Central memory CD8-positive, alpha-beta T cell (primary cell): ENCODE data around the gene MAML2.
A peak's percentile ranks its signal among the peaks of the same experiment; 100 is the strongest.

ENCODE experiments used
- ATAC-seq: fragments of 150-1000 bp; cut with Tn5 transposase; replicated peaks from 2 replicates; pipeline ENCODE4 v1.10.0; 2022; ENCODE audit warnings: mild to moderate bottlenecking, moderate FRiP score, moderate number of reproducible peaks; ENCODE audit not compliant: poor library complexity, severe bottlenecking; ENCODE audit errors: extremely low read depth
- DNase-seq, 2 donors: peaks; one replicate each; pipeline ENCODE4 v3.0.0; 2021; ENCODE audit warnings: low spot score in 2 of 2
- H3K27ac Mint-ChIP-seq: one replicate; pipeline ENCODE4 v1.8.0; 2022; ENCODE audit warnings: low read depth, mild to moderate bottlenecking, moderate library complexity, mixed read lengths
- H3K27me3 Mint-ChIP-seq: one replicate; pipeline ENCODE4 v1.8.0; 2022; ENCODE audit warnings: mixed read lengths
- H3K36me3 Mint-ChIP-seq: one replicate; pipeline ENCODE4 v1.8.0; 2022; ENCODE audit warnings: mild to moderate bottlenecking, moderate library complexity, mixed read lengths; ENCODE audit not compliant: insufficient read depth
- H3K4me1 Mint-ChIP-seq: one replicate; pipeline ENCODE4 v1.8.0; 2022; ENCODE audit warnings: mixed read lengths
- H3K4me3 Mint-ChIP-seq: one replicate; pipeline ENCODE4 v1.8.0; 2022; ENCODE audit warnings: mild to moderate bottlenecking, moderate library complexity, mixed read lengths
- H3K9me3 Mint-ChIP-seq: one replicate; pipeline ENCODE4 v1.8.0; 2022; ENCODE audit warnings: mixed read lengths

The MAML2 gene

DNA sequence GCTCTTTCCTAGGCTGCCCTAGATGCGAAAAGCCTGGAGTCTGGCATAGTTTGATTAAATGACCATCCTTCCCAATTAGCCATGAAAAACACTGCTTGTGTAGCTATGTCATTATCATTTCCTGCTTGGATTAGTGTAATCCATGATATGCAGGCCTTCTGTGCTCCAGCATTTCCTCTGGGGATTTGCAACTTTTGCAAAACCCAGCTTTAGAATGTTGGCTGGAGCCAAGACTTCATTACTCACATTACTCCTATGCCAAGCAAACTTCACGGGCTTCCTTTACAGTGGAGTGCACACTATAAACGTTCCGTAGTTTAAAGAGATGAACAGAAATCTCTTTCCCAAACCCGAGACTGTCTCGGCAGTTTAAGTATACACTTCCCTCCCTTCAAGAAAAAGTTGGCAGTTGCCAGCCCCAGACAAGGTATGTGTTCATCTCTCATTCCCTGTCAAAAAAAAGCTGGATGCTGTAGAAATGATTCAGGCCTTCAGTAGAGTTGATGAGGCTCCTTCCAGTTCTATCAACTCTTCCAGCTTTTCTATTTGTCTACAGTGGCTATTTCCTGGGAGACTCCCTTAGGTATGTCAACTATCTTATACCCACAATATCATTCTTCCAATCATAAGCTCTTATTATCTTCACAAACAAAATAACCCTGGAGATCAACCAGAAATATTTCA lies 180.0 kb downstream of the MAML2 start:
- Mint-ChIP-seq H3K27ac (no peak overlapping the region), H3K36me3 (no peaks in the 10 kb centered on the region), H3K4me3 (no peak overlapping the region), H3K27me3 (no peaks in the 10 kb centered on the region), H3K9me3 (no peaks in the 10 kb centered on the region), H3K4me1 (peaks cover 30% of the 10 kb centered on the region)
- DNase-seq (no peak), ATAC-seq (no peak)

- no peaks in the 10 kb centered on the region for H3K36me3 Mint-ChIP-seq
- H3K4me3 Mint-ChIP-seq: no peak overlapping the region
- no peaks in the 10 kb centered on the region for H3K9me3 Mint-ChIP-seq
- DNase-seq: no peak
- H3K4me1 Mint-ChIP-seq: peaks cover 31% of the 10 kb centered on the region
- no peaks in the 10 kb centered on the region for H3K27me3 Mint-ChIP-seq
- no peak overlapping the region for H3K27ac Mint-ChIP-seq
- ATAC-seq: no peak
Observed at GRCh38 chr11:96161307-96162089, 181.5 kb downstream of the MAML2 start.

- H3K4me1 Mint-ChIP-seq: peaks cover 31% of the 10 kb centered on the region
- H3K4me3 Mint-ChIP-seq: no peak overlapping the region
- H3K27ac Mint-ChIP-seq: no peak overlapping the region
Observed at GRCh38 chr11:96160732-96161306, 182.2 kb downstream of the MAML2 start.

DNA sequence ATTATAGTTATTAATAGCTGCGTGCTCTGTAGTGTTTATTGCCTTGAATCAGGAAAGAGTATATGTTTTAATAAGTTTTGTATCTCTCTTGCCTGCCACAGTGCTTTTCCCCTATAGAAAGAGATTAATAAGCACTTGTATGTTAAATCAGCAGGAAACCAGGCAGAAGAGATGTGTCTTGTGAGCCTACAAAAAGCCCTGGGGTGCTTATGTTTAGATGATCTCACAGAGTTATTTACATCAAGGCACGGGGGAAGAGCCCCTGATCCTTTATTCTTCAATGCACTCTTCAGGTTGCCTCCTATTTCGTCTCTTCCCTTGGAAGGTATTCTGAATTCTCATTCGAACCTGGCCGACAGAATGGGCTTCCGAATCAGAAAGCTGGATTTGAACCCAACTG lies 183.0 kb downstream of the MAML2 start:
- ATAC-seq: no peak
- no peak overlapping the region for H3K27ac Mint-ChIP-seq
- H3K9me3 Mint-ChIP-seq: no peaks in the 10 kb centered on the region
- H3K4me3 Mint-ChIP-seq: no peak overlapping the region
- H3K4me1 Mint-ChIP-seq: peaks cover 31% of the 10 kb centered on the region
- H3K27me3 Mint-ChIP-seq: no peaks in the 10 kb centered on the region
- no peak for DNase-seq
- no peaks in the 10 kb centered on the region for H3K36me3 Mint-ChIP-seq

More at GRCh38 chr11:96160732-96161306, 182.2 kb downstream of the MAML2 start:
- no peaks in the 10 kb centered on the region for H3K27me3 Mint-ChIP-seq
- ATAC-seq (no peak), DNase-seq (no peak)
- H3K36me3 Mint-ChIP-seq: no peaks in the 10 kb centered on the region
- no peaks in the 10 kb centered on the region for H3K9me3 Mint-ChIP-seq

GRCh38 chr11:96158126-96158525 lies 184.9 kb downstream of the MAML2 start:
- peak overlapping the region; percentile 67 for H3K27ac Mint-ChIP-seq
- H3K4me3 Mint-ChIP-seq: no peak overlapping the region
- no peaks in the 10 kb centered on the region for H3K9me3 Mint-ChIP-seq
- no peaks in the 10 kb centered on the region for H3K27me3 Mint-ChIP-seq
- no peak for DNase-seq
- peaks cover 31% of the 10 kb centered on the region for H3K4me1 Mint-ChIP-seq
- H3K36me3 Mint-ChIP-seq: no peaks in the 10 kb centered on the region
- ATAC-seq: no peak

DNA sequence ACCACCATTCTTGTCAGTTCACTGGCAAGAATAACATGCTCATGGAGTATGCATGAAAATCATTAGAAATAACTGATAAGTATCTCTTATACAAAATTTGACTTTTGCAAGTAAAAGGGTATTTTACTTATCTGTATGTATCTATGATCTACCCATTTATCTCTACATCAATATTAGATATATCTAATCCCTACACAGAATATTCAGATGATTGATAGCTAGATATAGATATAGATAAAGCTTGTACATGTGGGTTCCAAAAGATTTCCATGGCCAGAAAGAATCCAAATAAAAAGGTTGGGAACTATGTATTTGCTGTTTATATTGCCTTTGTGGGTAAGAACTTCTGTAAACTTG lies 185.5 kb downstream of the MAML2 start:
- Mint-ChIP-seq H3K27ac (peak overlapping the region; percentile 67), H3K27me3 (no peaks in the 10 kb centered on the region), H3K36me3 (no peaks in the 10 kb centered on the region), H3K4me3 (no peak overlapping the region), H3K9me3 (no peaks in the 10 kb centered on the region), H3K4me1 (peaks cover 31% of the 10 kb centered on the region)
- DNase-seq (no peak), ATAC-seq (no peak)

- H3K27me3 Mint-ChIP-seq: no peaks in the 10 kb centered on the region
Observed at GRCh38 chr11:96156379-96156722, 186.6 kb downstream of the MAML2 start.

GRCh38 chr11:96155627-96156378 lies 187.2 kb downstream of the MAML2 start:
- ATAC-seq: no peak
- Mint-ChIP-seq H3K4me3 (peak overlapping the region; percentile 25), H3K36me3 (no peaks in the 10 kb centered on the region), H3K9me3 (no peaks in the 10 kb centered on the region), H3K27ac (peak overlapping the region; percentile 67), H3K4me1 (peaks cover 31% of the 10 kb centered on the region), H3K27me3 (no peaks in the 10 kb centered on the region)
- DNase-seq: no peak

More at GRCh38 chr11:96156379-96156722, 186.6 kb downstream of the MAML2 start:
- ATAC-seq (no peak), DNase-seq (no peak)
- Mint-ChIP-seq H3K36me3 (no peaks in the 10 kb centered on the region), H3K27ac (peak overlapping the region; percentile 67), H3K4me1 (peaks cover 31% of the 10 kb centered on the region), H3K4me3 (peak overlapping the region; percentile 25), H3K9me3 (no peaks in the 10 kb centered on the region)

DNA sequence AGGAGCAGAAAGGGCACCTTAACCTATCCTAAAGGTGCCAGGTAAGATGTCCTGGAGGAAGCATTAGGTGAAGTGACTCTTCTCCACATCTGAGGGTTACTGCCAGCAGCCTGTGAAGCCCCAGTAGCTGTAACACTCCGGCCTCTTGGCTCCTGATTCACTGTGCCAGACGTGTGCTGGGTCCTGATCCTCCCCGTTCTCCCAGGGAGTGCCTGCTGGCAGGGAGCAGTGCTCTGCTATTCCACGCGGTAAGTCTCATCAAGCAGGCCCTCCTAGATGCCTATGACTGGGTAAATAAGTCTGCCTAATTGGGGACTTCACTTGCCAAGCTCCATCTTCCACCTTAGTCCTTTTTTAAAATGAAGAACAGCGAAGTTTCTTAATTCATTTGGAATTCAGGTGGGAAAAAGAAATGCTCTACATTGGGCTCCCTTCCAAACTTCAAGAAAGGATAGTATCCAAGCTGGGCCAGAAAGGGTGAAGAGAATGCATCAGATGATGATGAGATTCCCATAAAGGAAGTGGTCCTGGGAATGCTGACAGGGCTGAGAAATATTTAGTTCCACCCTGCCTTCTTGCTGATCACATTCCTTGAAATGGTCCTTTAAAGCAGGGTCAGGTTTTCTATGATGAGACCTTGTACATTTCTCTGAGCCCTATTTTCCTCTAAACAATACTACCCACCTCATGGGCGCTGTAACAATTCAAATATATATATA lies 188.0 kb downstream of the MAML2 start:
- no peaks in the 10 kb centered on the region for H3K27me3 Mint-ChIP-seq
- H3K27ac Mint-ChIP-seq: peak overlapping the region; percentile 54
- ATAC-seq (no peak), DNase-seq (no peak)
- H3K4me1 Mint-ChIP-seq: peaks cover 31% of the 10 kb centered on the region
- H3K9me3 Mint-ChIP-seq: no peaks in the 10 kb centered on the region
- no peak overlapping the region for H3K4me3 Mint-ChIP-seq
- no peaks in the 10 kb centered on the region for H3K36me3 Mint-ChIP-seq

- H3K4me1 Mint-ChIP-seq: peaks cover 25% of the 10 kb centered on the region
- ATAC-seq: no peak
Observed at GRCh38 chr11:96152623-96153022, 190.4 kb downstream of the MAML2 start.

GRCh38 chr11:96151501-96151900 lies 191.5 kb downstream of the MAML2 start:
- Mint-ChIP-seq H3K27me3 (no peaks in the 10 kb centered on the region), H3K4me1 (peaks cover 14% of the 10 kb centered on the region), H3K9me3 (no peaks in the 10 kb centered on the region), H3K36me3 (peaks cover 2% of the 10 kb centered on the region), H3K27ac (no peak overlapping the region), H3K4me3 (no peak overlapping the region)
- ATAC-seq (no peak), DNase-seq (no peak)

More at GRCh38 chr11:96152623-96153022, 190.4 kb downstream of the MAML2 start:
- H3K27ac Mint-ChIP-seq: no peak overlapping the region
- H3K9me3 Mint-ChIP-seq: no peaks in the 10 kb centered on the region
- H3K36me3 Mint-ChIP-seq: peaks cover 2% of the 10 kb centered on the region
- DNase-seq: no peak
- no peaks in the 10 kb centered on the region for H3K27me3 Mint-ChIP-seq
- H3K4me3 Mint-ChIP-seq: no peak overlapping the region

DNA sequence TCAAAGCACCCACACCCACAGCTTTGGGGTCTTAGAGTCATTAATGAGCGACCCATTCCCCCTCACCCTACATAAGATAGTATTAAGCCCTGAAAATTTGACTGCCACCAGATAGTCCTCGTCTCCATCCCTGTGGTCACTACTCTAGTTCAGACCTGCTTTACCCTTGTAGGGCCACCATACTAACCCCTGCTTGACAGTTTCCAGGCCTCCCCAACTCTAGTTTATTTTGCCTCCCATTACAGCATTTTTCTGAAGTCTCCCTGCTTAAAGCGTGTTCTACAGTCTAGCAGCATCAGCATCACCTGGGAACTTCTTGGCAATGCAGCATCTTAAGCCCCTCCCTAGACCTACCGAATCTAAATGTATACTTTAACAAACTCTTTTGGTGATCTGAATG lies 192.4 kb downstream of the MAML2 start:
- H3K4me3 Mint-ChIP-seq: no peak overlapping the region
- DNase-seq (no peak), ATAC-seq (no peak)
- no peaks in the 10 kb centered on the region for H3K27me3 Mint-ChIP-seq
- H3K4me1 Mint-ChIP-seq: peaks cover 5% of the 10 kb centered on the region
- H3K9me3 Mint-ChIP-seq: no peaks in the 10 kb centered on the region
- H3K27ac Mint-ChIP-seq: no peak overlapping the region
- peaks cover 2% of the 10 kb centered on the region for H3K36me3 Mint-ChIP-seq
